Measurements from ENCODE around the gene APLP2. TPM values are rescaled to one million over a fixed set of nuclear protein-coding genes. Genes with fewer than 3 reads are reported as not detected.
A peak's percentile ranks its signal among the peaks of the same experiment; 100 is the strongest.
"Not testable (repeated sequence)": the region's sequence is repeated elsewhere in the genome, so short reads cannot be mapped to it uniquely, and the experiment has no call there.

APLP2 gene
- polyA plus RNA-seq, 6 donors from 2014 or later = 289 to 343 (median 310) TPM

- Mint-ChIP-seq H3K4me1 (peaks cover 46 to 81% (median 77%) of the 10 kb centered on the region in 3 donors), H3K4me3 (peak overlapping the region in 2 of 8 donors; percentile 7 to 49), H3K27me3 (no peaks in the 10 kb centered on the region), H3K36me3 (peaks cover 0 to 20% of the 10 kb centered on the region in 2 donors), H3K9me3 (no peaks in the 10 kb centered on the region), H3K27ac (peak overlapping the region in 1 of 6 donors; percentile 44)
- ATAC-seq (ENCODE audit: low read depth in 2 of 2) (no peak), DNase-seq (no peak)
Observed at GRCh38 chr11:130085671-130086290, 16.1 kb downstream of the APLP2 start.

GRCh38 chr11:130086669-130087068 lies 17.0 kb downstream of the APLP2 start:
- peaks cover 0 to 20% of the 10 kb centered on the region in 2 donors for H3K36me3 Mint-ChIP-seq
- H3K27me3 Mint-ChIP-seq = no peaks in the 10 kb centered on the region
- H3K4me1 Mint-ChIP-seq = peaks cover 42 to 74% (median 72%) of the 10 kb centered on the region in 3 donors
- peak overlapping the region in 2 of 6 donors; percentile 30 to 40 for H3K27ac Mint-ChIP-seq
- no peaks in the 10 kb centered on the region for H3K9me3 Mint-ChIP-seq
- DNase-seq (no peak), ATAC-seq (ENCODE audit: low read depth in 2 of 2) (no peak)
- H3K4me3 Mint-ChIP-seq = peak overlapping the region in 3 of 8 donors; percentile 2 to 45 (median 20)

DNA sequence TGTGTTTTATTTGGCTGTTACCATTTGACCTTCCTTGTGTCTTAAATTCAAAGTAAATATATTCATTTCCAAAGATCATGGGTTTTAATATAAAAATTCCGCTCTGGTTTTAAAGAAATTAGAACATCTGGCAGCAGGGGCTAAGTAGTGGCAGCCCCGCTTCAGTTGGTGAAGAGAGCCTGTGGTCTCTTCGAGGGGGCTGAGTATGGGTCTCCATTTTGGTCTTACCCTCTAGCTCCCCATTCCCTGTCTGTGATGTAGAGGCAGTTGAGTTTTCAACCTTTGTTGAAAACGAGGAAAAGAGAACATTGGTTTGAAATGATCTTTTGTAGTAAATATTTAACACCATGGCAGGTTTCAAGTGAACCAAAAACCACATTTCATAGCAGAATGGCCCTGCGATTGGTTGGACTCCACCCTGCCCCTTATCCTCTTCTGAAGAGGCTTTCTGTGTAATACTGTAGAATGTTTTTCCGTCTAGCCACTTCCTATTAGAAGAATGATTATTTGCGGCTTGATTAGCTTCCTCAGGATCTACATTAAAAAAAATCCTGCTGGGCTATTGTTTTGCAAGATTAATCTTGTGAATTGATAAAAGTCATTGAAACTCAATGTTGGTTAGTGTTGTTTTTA lies 17.7 kb downstream of the APLP2 start:
- peak overlapping the region in 3 of 6 donors; percentile 37 to 73 (median 39) for H3K27ac Mint-ChIP-seq
- H3K4me3 Mint-ChIP-seq = peak overlapping the region in 6 of 8 donors; percentile 37 to 84 (median 60)
- DNase-seq = no peak
- no peaks in the 10 kb centered on the region for H3K9me3 Mint-ChIP-seq
- no peaks in the 10 kb centered on the region for H3K27me3 Mint-ChIP-seq
- H3K36me3 Mint-ChIP-seq = peaks cover 0 to 19% of the 10 kb centered on the region in 2 donors
- peaks cover 40 to 70% (median 66%) of the 10 kb centered on the region in 3 donors for H3K4me1 Mint-ChIP-seq
- ATAC-seq (ENCODE audit: low read depth in 2 of 2) = no peak

GRCh38 chr11:130088217-130088616 lies 18.5 kb downstream of the APLP2 start:
- H3K36me3 Mint-ChIP-seq = peaks cover 0 to 19% of the 10 kb centered on the region in 2 donors
- H3K4me3 Mint-ChIP-seq = peak overlapping the region in 1 of 8 donors; percentile 59
- H3K4me1 Mint-ChIP-seq = peaks cover 42 to 69% (median 66%) of the 10 kb centered on the region in 3 donors
- DNase-seq (no peak), ATAC-seq (ENCODE audit: low read depth in 2 of 2) (no peak)
- peak overlapping the region in 2 of 6 donors; percentile 4 to 66 for H3K27ac Mint-ChIP-seq
- H3K9me3 Mint-ChIP-seq = no peaks in the 10 kb centered on the region
- no peaks in the 10 kb centered on the region for H3K27me3 Mint-ChIP-seq

- peak overlapping the region; percentile 11 to 84 (median 56) for H3K27ac Mint-ChIP-seq
- DNase-seq (no peak), ATAC-seq (ENCODE audit: low read depth in 2 of 2) (no peak)
- H3K9me3 Mint-ChIP-seq = no peaks in the 10 kb centered on the region
- peak overlapping the region in 1 of 8 donors; percentile 55 for H3K4me3 Mint-ChIP-seq
- H3K36me3 Mint-ChIP-seq = peaks cover 0 to 22% of the 10 kb centered on the region in 2 donors
- H3K27me3 Mint-ChIP-seq = no peaks in the 10 kb centered on the region
- peaks cover 45 to 65% (median 65%) of the 10 kb centered on the region in 3 donors for H3K4me1 Mint-ChIP-seq
Observed at GRCh38 chr11:130088919-130089673, 19.4 kb downstream of the APLP2 start.

- ATAC-seq (ENCODE audit: low read depth in 2 of 2) (no peak), DNase-seq (no peak)
- Mint-ChIP-seq H3K27me3 (no peaks in the 10 kb centered on the region), H3K9me3 (no peaks in the 10 kb centered on the region), H3K27ac (peak overlapping the region in 4 of 6 donors; percentile 22 to 84 (median 56)), H3K36me3 (peaks cover 0 to 20% of the 10 kb centered on the region in 2 donors), H3K4me1 (peaks cover 43 to 65% (median 65%) of the 10 kb centered on the region in 3 donors), H3K4me3 (peak overlapping the region in 1 of 8 donors; percentile 35)
Observed at GRCh38 chr11:130089674-130090073, 20.0 kb downstream of the APLP2 start.

DNA sequence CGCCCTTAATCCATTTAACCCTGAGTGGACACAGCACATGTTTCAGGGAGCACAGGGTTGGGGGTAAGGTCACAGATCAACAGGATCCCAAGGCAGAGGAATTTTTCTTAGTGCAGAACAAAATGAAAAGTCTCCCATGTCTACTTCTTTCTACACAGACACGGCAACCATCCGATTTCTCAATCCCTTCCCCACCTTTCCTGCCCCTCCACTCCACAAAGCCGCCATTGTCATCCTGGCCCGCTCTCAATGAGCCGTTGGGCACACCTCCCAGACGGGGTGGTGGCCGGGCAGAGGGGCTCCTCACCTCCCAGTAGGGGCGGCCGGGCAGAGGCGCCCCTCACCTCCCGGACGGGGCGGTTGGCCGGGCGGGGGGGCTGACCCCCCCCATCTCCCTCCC lies 20.8 kb downstream of the APLP2 start:
- H3K4me3 Mint-ChIP-seq; DNase-seq; H3K27ac Mint-ChIP-seq; ATAC-seq (ENCODE audit: low read depth in 2 of 2); H3K27me3 Mint-ChIP-seq; H3K9me3 Mint-ChIP-seq: not testable (repeated sequence)
- H3K4me1 Mint-ChIP-seq = peaks cover 48 to 65% (median 65%) of the 10 kb centered on the region in 3 donors
- H3K36me3 Mint-ChIP-seq = peaks cover 0 to 18% of the 10 kb centered on the region in 2 donors

DNA sequence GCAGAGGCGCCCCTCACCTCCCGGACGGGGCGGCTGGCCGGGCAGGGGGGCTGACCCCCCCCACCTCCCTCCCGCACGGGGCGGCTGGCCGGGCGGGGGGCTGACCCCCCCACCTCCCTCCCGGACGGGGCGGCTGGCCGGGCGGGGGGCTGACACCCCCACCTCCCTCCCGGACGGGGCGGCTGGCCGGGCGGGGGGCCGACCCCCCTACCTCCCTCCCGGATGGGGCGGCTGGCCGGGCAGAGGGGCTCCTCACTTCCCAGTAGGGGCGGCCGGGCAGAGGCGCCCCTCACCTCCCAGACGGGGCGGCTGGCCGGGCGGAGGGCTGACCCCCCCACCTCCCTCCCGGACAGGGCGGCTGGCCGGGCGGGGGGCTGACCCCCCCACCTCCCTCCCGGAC lies 21.5 kb downstream of the APLP2 start:
- H3K4me3 Mint-ChIP-seq; H3K27ac Mint-ChIP-seq; DNase-seq; H3K9me3 Mint-ChIP-seq; ATAC-seq (ENCODE audit: low read depth in 2 of 2); H3K27me3 Mint-ChIP-seq: not testable (repeated sequence)
- peaks cover 54 to 65% (median 65%) of the 10 kb centered on the region in 3 donors for H3K4me1 Mint-ChIP-seq
- H3K36me3 Mint-ChIP-seq = peaks cover 0 to 13% of the 10 kb centered on the region in 2 donors

DNA sequence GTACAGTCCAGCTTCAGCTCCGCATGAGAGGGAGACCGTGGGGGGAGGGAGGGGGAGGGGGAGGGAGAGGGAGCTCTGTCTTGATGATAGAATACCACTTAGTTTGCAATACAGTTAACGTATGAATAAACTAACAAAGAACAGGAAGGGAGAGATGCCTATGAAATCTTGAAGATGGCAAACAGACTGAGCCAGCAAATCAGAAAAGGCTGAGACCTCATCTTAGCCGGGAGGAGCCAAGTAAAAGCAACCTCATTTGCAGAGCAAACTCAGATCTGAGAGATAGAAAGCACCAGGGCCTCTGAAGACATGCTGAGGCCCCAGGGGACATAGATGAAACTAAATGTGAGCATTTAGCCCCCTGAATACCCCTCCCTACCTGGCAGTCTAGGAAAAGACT lies 23.0 kb downstream of the APLP2 start:
- H3K27me3 Mint-ChIP-seq = no peaks in the 10 kb centered on the region
- peak; percentile 27 to 28 for ATAC-seq (ENCODE audit: low read depth in 2 of 2)
- H3K4me3 Mint-ChIP-seq = peak overlapping the region in 1 of 8 donors; percentile 52
- H3K27ac Mint-ChIP-seq = peak overlapping the region in 3 of 6 donors; percentile 39 to 56 (median 50)
- DNase-seq = no peak
- H3K36me3 Mint-ChIP-seq = peaks cover 0 to 13% of the 10 kb centered on the region in 2 donors
- peaks cover 42 to 70% (median 66%) of the 10 kb centered on the region in 3 donors for H3K4me1 Mint-ChIP-seq
- no peaks in the 10 kb centered on the region for H3K9me3 Mint-ChIP-seq

DNA sequence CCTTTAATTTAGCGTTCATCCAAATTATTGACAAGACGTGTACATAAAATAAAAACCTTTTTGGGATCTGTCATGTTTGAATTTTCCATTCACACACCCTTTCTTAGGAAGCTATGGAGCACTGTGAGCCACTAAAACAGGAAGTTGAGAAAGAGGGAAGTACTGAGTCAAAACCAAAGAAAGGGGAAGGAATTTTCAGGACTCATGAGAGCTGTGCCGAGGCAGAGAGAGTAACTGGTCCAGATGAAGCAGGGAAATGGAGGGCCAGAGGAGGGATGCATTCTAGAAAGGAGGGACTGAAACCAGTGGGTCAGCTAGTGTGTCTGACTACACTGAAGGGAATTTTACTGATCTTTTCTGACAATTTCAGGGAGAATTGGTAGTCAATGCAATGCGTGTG lies 24.9 kb downstream of the APLP2 start:
- Mint-ChIP-seq H3K27me3 (no peaks in the 10 kb centered on the region), H3K4me3 (peak overlapping the region in 6 of 8 donors; percentile 10 to 78 (median 34)), H3K9me3 (no peaks in the 10 kb centered on the region), H3K27ac (peak overlapping the region in 5 of 6 donors; percentile 1 to 86 (median 9)), H3K4me1 (peaks cover 32 to 62% (median 60%) of the 10 kb centered on the region in 3 donors), H3K36me3 (peaks cover 0 to 13% of the 10 kb centered on the region in 2 donors)
- ATAC-seq (ENCODE audit: low read depth in 2 of 2) (peak; percentile 34 to 43), DNase-seq (no peak)

DNA sequence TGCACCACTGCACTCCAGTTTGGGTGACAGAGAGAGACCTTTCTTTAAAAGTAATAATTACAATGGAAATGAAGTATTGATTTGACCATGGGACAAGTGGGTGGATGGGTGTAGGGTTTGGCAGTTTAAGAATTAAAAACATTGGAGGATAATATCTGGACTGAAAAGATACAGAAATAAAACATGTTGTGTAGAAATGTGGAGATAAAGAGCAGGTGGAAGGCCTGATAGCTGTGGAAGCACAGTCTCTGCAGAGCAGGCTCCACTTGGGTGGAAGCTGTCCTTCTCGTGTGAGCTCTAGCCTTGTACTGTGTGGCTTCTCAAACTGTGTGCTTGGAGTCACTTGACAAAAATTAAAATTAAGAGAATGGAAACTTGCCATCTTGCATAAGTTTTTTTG lies 25.6 kb downstream of the APLP2 start:
- DNase-seq (no peak), ATAC-seq (ENCODE audit: low read depth in 2 of 2) (no peak)
- peak overlapping the region in 4 of 6 donors; percentile 9 to 86 (median 54) for H3K27ac Mint-ChIP-seq
- no peaks in the 10 kb centered on the region for H3K9me3 Mint-ChIP-seq
- H3K36me3 Mint-ChIP-seq = peaks cover 0 to 13% of the 10 kb centered on the region in 2 donors
- peaks cover 34 to 67% (median 65%) of the 10 kb centered on the region in 3 donors for H3K4me1 Mint-ChIP-seq
- peak overlapping the region in 4 of 8 donors; percentile 20 to 78 (median 50) for H3K4me3 Mint-ChIP-seq
- no peaks in the 10 kb centered on the region for H3K27me3 Mint-ChIP-seq

DNA sequence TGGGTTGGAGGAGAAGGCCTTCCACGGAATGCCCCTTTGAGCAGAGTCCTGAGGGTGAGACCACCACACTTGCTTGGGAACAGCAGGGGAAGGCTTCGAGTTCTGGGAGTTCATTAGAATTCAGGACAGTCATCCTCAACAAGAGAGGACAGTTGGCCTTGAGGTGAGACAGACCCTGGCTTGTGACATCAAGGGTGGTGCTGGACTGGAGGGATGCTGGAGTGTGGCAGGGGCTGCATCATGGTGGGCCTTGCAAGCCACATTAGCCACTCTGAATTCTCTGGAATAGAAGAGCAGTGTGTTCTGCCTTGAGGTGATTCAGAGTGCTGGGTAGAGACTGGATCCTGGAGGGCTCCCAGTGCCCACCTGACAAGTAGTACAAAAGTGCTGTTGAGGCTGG lies 26.3 kb downstream of the APLP2 start:
- Mint-ChIP-seq H3K27me3 (no peaks in the 10 kb centered on the region), H3K9me3 (no peaks in the 10 kb centered on the region), H3K36me3 (peaks cover 0 to 13% of the 10 kb centered on the region in 2 donors), H3K27ac (peak overlapping the region; percentile 11 to 73 (median 56)), H3K4me1 (peaks cover 36 to 74% (median 69%) of the 10 kb centered on the region in 3 donors), H3K4me3 (no peak overlapping the region)
- no peak for ATAC-seq (ENCODE audit: low read depth in 2 of 2)
- no peak for DNase-seq

DNA sequence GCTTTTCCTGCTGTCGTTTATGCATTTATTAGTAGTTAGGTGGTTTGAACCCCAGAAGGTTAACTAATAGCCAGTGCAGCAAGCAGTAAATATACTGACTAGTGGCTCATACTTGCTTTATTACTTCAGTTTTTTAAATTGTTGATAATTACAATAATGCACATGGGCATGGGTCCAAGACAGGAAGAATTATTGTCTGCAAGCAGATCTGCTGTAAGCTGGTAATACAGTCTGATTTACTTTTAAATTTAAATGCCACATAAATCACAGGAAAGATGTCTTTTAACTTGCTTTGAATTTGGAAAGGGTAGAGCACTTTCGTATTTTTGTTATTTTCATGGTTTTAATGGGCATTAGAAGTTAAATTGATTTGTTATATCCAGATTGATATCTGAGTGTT lies 27.1 kb downstream of the APLP2 start:
- peak overlapping the region in 1 of 6 donors; percentile 58 for H3K27ac Mint-ChIP-seq
- ATAC-seq (ENCODE audit: low read depth in 2 of 2) (no peak), DNase-seq (no peak)
- H3K9me3 Mint-ChIP-seq = no peaks in the 10 kb centered on the region
- peaks cover 36 to 82% (median 74%) of the 10 kb centered on the region in 3 donors for H3K4me1 Mint-ChIP-seq
- H3K36me3 Mint-ChIP-seq = peaks cover 0 to 13% of the 10 kb centered on the region in 2 donors
- peak overlapping the region in 1 of 8 donors; percentile 25 for H3K4me3 Mint-ChIP-seq
- no peaks in the 10 kb centered on the region for H3K27me3 Mint-ChIP-seq

Measured in naive B cell (primary cell).